HepG2 (cell line): Measurements from ENCODE around the gene ADH5. TPM values are rescaled to one million over a fixed set of nuclear protein-coding genes. Genes with fewer than 3 reads are reported as not detected.

Experiments used
- ATAC-seq: fragments of 200-7000 bp; cut with Tn5 transposase; 3 replicates; pipeline ENCODE4 v1.9.1; 2020; ENCODE audit warnings: mild to moderate bottlenecking, moderate library complexity
- BruUV-seq: library from RNA; stranded (reverse); fragments of 400-500 nt; replicated peaks from 2 replicates; lab custom pipeline; 2021; lab: Mats Ljungman, UMichigan
- CTCF ChIA-PET: fragments of 300-600 bp; formaldehyde crosslinking; extraction: SDS; loops from one replicate; lab custom pipeline; 2021; ENCODE audit warnings: low total read pairs, inconsistent platforms, low intra/inter-chr PET ratio; lab: Yijun Ruan, JAX
- POLR2A ChIA-PET: fragments of 350-600 bp; sonication (Branson Sonifier 250); formaldehyde crosslinking; loops from one replicate; lab custom pipeline; 2020; ENCODE audit warnings: antibody characterized with exemption, inconsistent platforms; lab: Yijun Ruan, JAX
- DNase-seq: peaks from one replicate; pipeline ENCODE4 v3.0.0-alpha.2; 2015; ENCODE audit warnings: low spot score
- FAIRE-seq: peaks from 3 replicates; lab custom pipeline; 2011; peaks lifted over from hg19 to GRCh38; lab: Jason Lieb, UNC
- H2AFZ ChIP-seq: one replicate; pipeline ENCODE4 v1.6.1; 2011; ENCODE audit warnings: low read length, inconsistent platforms
- H3K27ac ChIP-seq: fragments of 300-600 bp; 3 replicates; pipeline ENCODE4 v1.8.0; 2011; ENCODE audit warnings: mixed run types, mild to moderate bottlenecking, mixed read lengths, low read length, inconsistent platforms; ENCODE audit not compliant: insufficient read depth; ENCODE audit errors: extremely low read length
- H3K27me3 ChIP-seq, 2 experiments: fragments of 200-600 bp in 1 of 2; 2 replicates in 1 of 2; 3 replicates in 1 of 2; pipeline versions ENCODE4 v1.6.0 to v1.8.0; 2011; ENCODE audit warnings: low read length in 2 of 2, mild to moderate bottlenecking in 2 of 2, moderate library complexity in 2 of 2, inconsistent platforms in 1 of 2; ENCODE audit not compliant: insufficient read depth in 2 of 2, control insufficient read depth in 1 of 2
- H3K36me3 ChIP-seq, 2 experiments: fragments of 200-600 bp in 1 of 2; replicated peaks in 1 of 2; 2 replicates in 1 of 2; 3 replicates in 1 of 2; pipeline versions ENCODE4 v1.5.1 to v1.8.0; 2011; ENCODE audit warnings: low read length in 2 of 2, inconsistent platforms in 1 of 2; ENCODE audit not compliant: insufficient read depth in 2 of 2, control insufficient read depth in 1 of 2
- H3K4me1 ChIP-seq: 2 replicates; pipeline ENCODE4 v1.5.1; 2012; ENCODE audit warnings: low read length, inconsistent platforms; ENCODE audit not compliant: insufficient read depth
- H3K4me2 ChIP-seq: 2 replicates; pipeline ENCODE4 v1.6.0; 2011; ENCODE audit warnings: low read depth, low read length, inconsistent platforms
- H3K4me3 ChIP-seq, 3 experiments: fragments of 200-600 bp in 1 of 3; sonication (generic), shearing (Covaris generic) in 1 of 3; replicated peaks in 1 of 3; 2 replicates each; pipeline ENCODE4 v1.5.1; 2011 to 2016; ENCODE audit warnings: low read length in 3 of 3, inconsistent platforms in 2 of 3, low read depth in 2 of 3, mild to moderate bottlenecking in 2 of 3, control low read depth in 1 of 3, mixed read lengths in 1 of 3; ENCODE audit not compliant: insufficient read depth in 1 of 3
- H3K79me2 ChIP-seq: one replicate; pipeline ENCODE4 v1.6.1; 2011; ENCODE audit warnings: low read length, inconsistent platforms; ENCODE audit not compliant: insufficient read depth
- H3K9ac ChIP-seq: 2 replicates; pipeline ENCODE4 v1.6.0; 2011; ENCODE audit warnings: mild to moderate bottlenecking, low read depth, low read length, inconsistent platforms; ENCODE audit not compliant: insufficient read depth
- H3K9me3 ChIP-seq: 2 replicates; pipeline ENCODE4 v1.5.1; 2012; ENCODE audit warnings: mild to moderate bottlenecking, low read length
- H4K20me1 ChIP-seq: 2 replicates; pipeline ENCODE4 v1.6.0; 2011; ENCODE audit warnings: inconsistent platforms, mild to moderate bottlenecking, low read length, moderate library complexity; ENCODE audit not compliant: insufficient read depth
- ATF6 ChIP-seq: sonication (generic); formaldehyde crosslinking; conservative IDR thresholded peaks from 2 replicates; pipeline ENCODE4 v1.4.0; 2020; ENCODE audit warnings: missing genetic modification reagents
- CREM ChIP-seq, 2 experiments: sonication (generic) in 1 of 2; formaldehyde crosslinking in 1 of 2; IDR thresholded peaks; 2 replicates each; pipeline versions ENCODE4 v1.4.0 to v1.6.1; 2016 to 2020; ENCODE audit warnings: antibody characterized with exemption in 1 of 2, mild to moderate bottlenecking in 1 of 2, missing genetic modification reagents in 1 of 2
- GMEB2 ChIP-seq: IDR thresholded peaks from 2 replicates; pipeline ENCODE4 v1.6.1; 2016; ENCODE audit warnings: missing biosample characterization, missing genetic modification reagents, low read depth
- GTF2F1 ChIP-seq: fragments of 150-350 bp; IDR thresholded peaks from 2 replicates; pipeline ENCODE4 v1.6.1; 2014; ENCODE audit warnings: low read length
- U2AF2 ChIP-seq: fragments of 200-400 bp; formaldehyde crosslinking; IDR thresholded peaks from 2 replicates; pipeline ENCODE4 v1.6.1; 2017; ENCODE audit warnings: low read depth, mild to moderate bottlenecking, low read length
- ZBTB21 ChIP-seq: sonication (generic); formaldehyde crosslinking; IDR thresholded peaks from 2 replicates; pipeline ENCODE4 v1.4.0; 2020; ENCODE audit warnings: missing genetic modification reagents
- ZFP1 ChIP-seq: IDR thresholded peaks from 2 replicates; pipeline ENCODE4 v1.6.1; 2016
- WGBS: methylation state at CpG from one replicate; pipeline ENCODE4 v1.1.6; 2017; ENCODE audit warnings: low lambda C conversion rate; 5-methylcytosine and 5-hydroxymethylcytosine counted together
- in situ Hi-C: cut with HindIII; loops from 2 replicates; pipeline ENCODE4 v1.10.0; 2017; ENCODE audit warnings: low pct_unique_long_range_greater_than_20kb; ENCODE audit not compliant: extremely low pct_ligation_motif_present
- intact Hi-C: fragments of 100-400 bp; cut with micrococcal nuclease; formaldehyde crosslinking; loops from one replicate; pipeline ENCODE4 v1.10.0; 2022; ENCODE audit not compliant: unreplicated experiment
- polyA plus RNA-seq, 8 experiments: library from polyadenylated mRNA; depleted of rRNA in 3 of 8; stranded (reverse) in 7 of 8; unstranded in 1 of 8; fragments of >200 nt; fragmentation: Illumina TruSeq in 4 of 8; extraction: Trizol in 4 of 8; gene quantifications; 2 replicates each; pipeline versions ENCODE4 v1.2.1 to v1.2.3, GENCODE V29; 2011 to 2016; ENCODE audit warnings: low read depth in 4 of 8, missing spikeins in 1 of 8, mixed read lengths in 1 of 8; ENCODE audit not compliant: insufficient read depth in 1 of 8
- total RNA-seq, 5 experiments: library from RNA; depleted of rRNA; stranded (reverse); fragments of >200 nt; fragmentation: Illumina TruSeq; extraction: Trizol; gene quantifications; 2 replicates each; pipeline ENCODE4 v1.2.3, GENCODE V29; 2016; ENCODE audit warnings: low read depth in 1 of 5
- TF ChIP-seq, protein P1 (sequence below): sonication (generic); formaldehyde crosslinking; IDR thresholded peaks from 2 replicates; pipeline ENCODE4 v1.5.0; 2020; ENCODE audit warnings: mild to moderate bottlenecking, missing genetic modification reagents, moderate library complexity

Gene ADH5
- total and polyA plus RNA-seq, 2 of the 13 experiments (the other 11 are each of a cell fraction or from before 2014, with no cell fraction given): 349 to 512 TPM

DNA sequence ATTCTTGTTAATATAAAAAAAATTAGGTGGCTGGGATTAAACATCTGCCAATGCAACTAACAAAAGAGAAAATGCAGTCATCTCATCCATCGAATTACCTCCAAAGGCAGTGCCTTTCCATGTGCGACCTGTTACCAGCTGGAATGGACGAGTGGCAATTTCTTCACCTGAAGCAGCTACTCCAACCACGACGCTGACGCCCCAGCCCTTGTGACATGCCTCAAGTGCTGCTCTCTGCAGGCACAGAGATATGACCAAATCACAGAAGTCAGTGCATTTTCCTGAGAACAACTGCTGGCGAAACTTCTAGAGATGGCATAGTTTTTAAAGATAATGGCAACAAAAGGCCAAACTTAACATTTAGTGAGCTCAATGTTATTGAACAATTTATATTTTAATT, 13.8 kb downstream of the ADH5 start:
- POLR2A ChIA-PET: interaction anchor here (1.8 kb wide), 1 partner anchor 14 kb away, joined by 6 read pairs; the partner anchor contains the start of gene ADH5
- CTCF ChIA-PET: no interaction called here
- Histone ChIP-seq H3K36me3 (peaks cover 8 to 75% of the 10 kb centered on the region in 2 experiments), H3K4me1 (peaks cover 38% of the 10 kb centered on the region), H3K27me3 (no peaks in the 10 kb centered on the region), H4K20me1 (no peaks in the 10 kb centered on the region), H3K27ac (no peak overlapping the region), H3K9ac (no peak overlapping the region), H3K79me2 (peaks cover 5% of the 10 kb centered on the region), H2AFZ (no peak overlapping the region), H3K9me3 (no peaks in the 10 kb centered on the region), H3K4me3 (no peak overlapping the region), H3K4me2 (no peak overlapping the region)
- no TSS peak for BruUV-seq
- ATAC-seq (no peak), FAIRE-seq (no peak), DNase-seq (no peak)
- intact Hi-C loops: loop anchor here (5.0 kb wide), 1 partner anchor 812 kb away; no protein-coding TSS in a partner anchor
- in situ Hi-C loops: no loop called here
- TF ChIP-seq, protein P1, sequence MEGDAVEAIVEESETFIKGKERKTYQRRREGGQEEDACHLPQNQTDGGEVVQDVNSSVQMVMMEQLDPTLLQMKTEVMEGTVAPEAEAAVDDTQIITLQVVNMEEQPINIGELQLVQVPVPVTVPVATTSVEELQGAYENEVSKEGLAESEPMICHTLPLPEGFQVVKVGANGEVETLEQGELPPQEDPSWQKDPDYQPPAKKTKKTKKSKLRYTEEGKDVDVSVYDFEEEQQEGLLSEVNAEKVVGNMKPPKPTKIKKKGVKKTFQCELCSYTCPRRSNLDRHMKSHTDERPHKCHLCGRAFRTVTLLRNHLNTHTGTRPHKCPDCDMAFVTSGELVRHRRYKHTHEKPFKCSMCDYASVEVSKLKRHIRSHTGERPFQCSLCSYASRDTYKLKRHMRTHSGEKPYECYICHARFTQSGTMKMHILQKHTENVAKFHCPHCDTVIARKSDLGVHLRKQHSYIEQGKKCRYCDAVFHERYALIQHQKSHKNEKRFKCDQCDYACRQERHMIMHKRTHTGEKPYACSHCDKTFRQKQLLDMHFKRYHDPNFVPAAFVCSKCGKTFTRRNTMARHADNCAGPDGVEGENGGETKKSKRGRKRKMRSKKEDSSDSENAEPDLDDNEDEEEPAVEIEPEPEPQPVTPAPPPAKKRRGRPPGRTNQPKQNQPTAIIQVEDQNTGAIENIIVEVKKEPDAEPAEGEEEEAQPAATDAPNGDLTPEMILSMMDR (CRISPR knock-in tag): no peak
- TF ChIP-seq CREM (IDR thresholded peaks at IDR 0.05) (no peak), CREM (CRISPR knock-in tag; IDR thresholded peaks at IDR 0.05) (no peak), GMEB2 (CRISPR knock-in tag) (no peak), ZBTB21 (no peak), ZFP1 (no peak), U2AF2 (no peak), GTF2F1 (no peak), ATF6 (CRISPR knock-in tag) (no peak)
- 98% methylated on average over 7 of the region's 7 CpGs for WGBS
